Neural cell (in vitro differentiated cells): ENCODE results near the gene PSORS1C2. TPM values are rescaled to one million over a fixed set of nuclear protein-coding genes. Genes with fewer than 3 reads are reported as not detected.

ENCODE experiments used
- H2AFZ ChIP-seq: fragments of 200-600, 300-800 bp; sonication (generic), shearing (Covaris generic); 2 replicates; pipeline ENCODE4 v1.6.0; 2014; ENCODE audit warnings: low read depth, mild to moderate bottlenecking, antibody characterized with exemption, low read length, moderate library complexity
- H3F3A ChIP-seq: fragments of 200-600 bp; shearing (Covaris generic); 2 replicates; pipeline ENCODE4 v1.6.1; 2016; ENCODE audit warnings: mild to moderate bottlenecking, moderate library complexity, mixed read lengths, antibody characterized with exemption, low read length; ENCODE audit not compliant: insufficient read depth, poor library complexity, severe bottlenecking
- H3K27ac ChIP-seq: fragments of 200-600, 300-800 bp; sonication (generic), shearing (Covaris generic); 2 replicates; pipeline ENCODE4 v1.5.1; 2014; ENCODE audit warnings: mild to moderate bottlenecking, low read length, moderate library complexity
- H3K27me3 ChIP-seq: fragments of 300-800, 200-600 bp; sonication (generic), shearing (Covaris generic); 2 replicates; pipeline ENCODE4 v1.6.0; 2014; ENCODE audit warnings: mild to moderate bottlenecking, low read depth, low read length, moderate library complexity; ENCODE audit not compliant: insufficient read depth
- H3K36me3 ChIP-seq: fragments of 300-800, 200-600 bp; sonication (generic), shearing (Covaris generic); 2 replicates; pipeline ENCODE4 v1.5.1; 2014; ENCODE audit warnings: mild to moderate bottlenecking, antibody characterized with exemption, low read length, moderate library complexity; ENCODE audit not compliant: insufficient read depth
- H3K4me2 ChIP-seq: fragments of 300-800, 200-600 bp; sonication (generic), shearing (Covaris generic); 2 replicates; pipeline ENCODE4 v1.6.0; 2014; ENCODE audit warnings: mild to moderate bottlenecking, low read length
- H3K4me3 ChIP-seq: fragments of 300-800, 200-600 bp; sonication (generic), shearing (Covaris generic); 2 replicates; pipeline ENCODE4 v1.5.1; 2014; ENCODE audit warnings: mild to moderate bottlenecking, low read length, moderate library complexity
- H3K79me2 ChIP-seq: fragments of 200-600 bp; shearing (Covaris generic); replicated peaks from 2 replicates; pipeline ENCODE4 v1.6.0; 2014; ENCODE audit warnings: mild to moderate bottlenecking, low read length, moderate library complexity; ENCODE audit not compliant: insufficient read depth
- H3K9ac ChIP-seq: fragments of 300-800, 200-600 bp; sonication (generic), shearing (Covaris generic); 2 replicates; pipeline ENCODE4 v1.6.1; 2016; ENCODE audit warnings: mild to moderate bottlenecking, low read length, mixed read lengths
- H3K9me2 ChIP-seq: fragments of 200-600 bp; shearing (Covaris generic); 2 replicates; pipeline ENCODE4 v1.6.1; 2016; ENCODE audit warnings: mild to moderate bottlenecking, low read length, mixed read lengths; ENCODE audit not compliant: insufficient read depth
- H3K9me3 ChIP-seq: fragments of 200-600, 300-800 bp; sonication (generic), shearing (Covaris generic); 2 replicates; pipeline ENCODE4 v1.6.1; 2016; ENCODE audit warnings: mild to moderate bottlenecking, mixed run types, low read length, moderate library complexity, mixed read lengths
- H4K20me1 ChIP-seq: fragments of 200-600 bp; shearing (Covaris generic); 2 replicates; pipeline ENCODE4 v1.6.1; 2016; ENCODE audit warnings: mild to moderate bottlenecking, mixed run types; ENCODE audit not compliant: insufficient read depth
- CTCF ChIP-seq: fragments of 450-650 bp; IDR thresholded peaks from 2 replicates; pipeline ENCODE4 v1.5.1; 2014; ENCODE audit warnings: antibody characterized with exemption, mild to moderate bottlenecking, moderate library complexity; ENCODE audit not compliant: poor library complexity, severe bottlenecking
- EP300 ChIP-seq: fragments of 450-650 bp; conservative IDR thresholded peaks from 2 replicates; pipeline ENCODE4 v1.6.1; 2014; ENCODE audit warnings: antibody characterized with exemption, mild to moderate bottlenecking, moderate library complexity; ENCODE audit not compliant: poor library complexity, severe bottlenecking
- EZH2 ChIP-seq: fragments of 200-600, 300-800 bp; shearing (Covaris generic), sonication (generic); IDR thresholded peaks from 2 replicates; pipeline ENCODE4 v1.6.1; 2014; ENCODE audit warnings: antibody characterized with exemption, low read length, borderline replicate concordance, mild to moderate bottlenecking; ENCODE audit not compliant: insufficient read depth, poor library complexity, severe bottlenecking
- MXI1 ChIP-seq: fragments of 450-650 bp; conservative IDR thresholded peaks from 2 replicates; pipeline ENCODE4 v1.6.1; 2014; ENCODE audit warnings: antibody characterized with exemption, mild to moderate bottlenecking; ENCODE audit not compliant: poor library complexity, severe bottlenecking
- POLR2AphosphoS5 ChIP-seq: IDR thresholded peaks from 2 replicates; pipeline ENCODE4 v1.6.1; 2012
- RAD21 ChIP-seq: fragments of 450-650 bp; conservative IDR thresholded peaks from 2 replicates; pipeline ENCODE4 v1.6.1; 2014; ENCODE audit warnings: antibody characterized with exemption, mild to moderate bottlenecking, moderate library complexity
- REST ChIP-seq: IDR thresholded peaks from 2 replicates; pipeline ENCODE4 v1.6.1; 2012; ENCODE audit warnings: borderline replicate concordance
- SMC3 ChIP-seq: fragments of 450-650 bp; conservative IDR thresholded peaks from 2 replicates; pipeline ENCODE4 v1.6.1; 2014; ENCODE audit warnings: antibody characterized with exemption, mild to moderate bottlenecking, moderate library complexity; ENCODE audit not compliant: poor library complexity
- TAF1 ChIP-seq: IDR thresholded peaks from 2 replicates; pipeline ENCODE4 v1.6.1; 2012; ENCODE audit warnings: low read depth
- polyA plus RNA-seq: library from polyadenylated mRNA; depleted of rRNA; stranded (reverse); fragments of >200 nt; gene quantifications from 2 replicates; pipeline ENCODE4 v1.2.3, GENCODE V29; 2014

PSORS1C2 gene
- polyA plus RNA-seq, 1 donor from 2014 or later: not detected

- H2AFZ ChIP-seq: no peak overlapping the region
- no peak overlapping the region for H3K27ac ChIP-seq
- H3K9me3 ChIP-seq: no peaks in the 10 kb centered on the region
- no peaks in the 10 kb centered on the region for H3K9me2 ChIP-seq
- no peak overlapping the region for H3K4me2 ChIP-seq
- H3K9ac ChIP-seq: no peak overlapping the region
- TF ChIP-seq MXI1 (no peak), TAF1 (no peak), EZH2 (no peak), SMC3 (no peak), EP300 (no peak), REST (no peak), CTCF (no peak), RAD21 (no peak), POLR2AphosphoS5 (no peak)
- no peaks in the 10 kb centered on the region for H4K20me1 ChIP-seq
- no peaks in the 10 kb centered on the region for H3F3A ChIP-seq
- no peaks in the 10 kb centered on the region for H3K27me3 ChIP-seq
- no peak overlapping the region for H3K4me3 ChIP-seq
- H3K79me2 ChIP-seq: no peaks in the 10 kb centered on the region
- no peaks in the 10 kb centered on the region for H3K36me3 ChIP-seq
Observed at GRCh38 chr6:31116661-31117385, 22.0 kb downstream of the PSORS1C2 start.

GRCh38 chr6:31115941-31116560, 22.8 kb downstream of the PSORS1C2 start:
- Histone ChIP-seq H3K27me3 (no peaks in the 10 kb centered on the region), H3K4me2 (no peak overlapping the region), H3F3A (no peaks in the 10 kb centered on the region), H3K9me2 (no peaks in the 10 kb centered on the region), H3K9ac (no peak overlapping the region), H4K20me1 (no peaks in the 10 kb centered on the region), H3K4me3 (no peak overlapping the region), H2AFZ (no peak overlapping the region), H3K79me2 (no peaks in the 10 kb centered on the region), H3K36me3 (no peaks in the 10 kb centered on the region), H3K9me3 (no peaks in the 10 kb centered on the region), H3K27ac (no peak overlapping the region)
- TF ChIP-seq POLR2AphosphoS5: no peak
- no peak for TF ChIP-seq REST
- TF ChIP-seq SMC3: no peak
- TF ChIP-seq MXI1: no peak
- TF ChIP-seq CTCF: no peak
- TF ChIP-seq RAD21: no peak
- no peak for TF ChIP-seq TAF1
- no peak for TF ChIP-seq EZH2
